Astrocyte of the spinal cord (primary cell): Measurements from ENCODE around the gene CBLC.

Experiments
- DNase-seq: peaks from one replicate; pipeline ENCODE4 v3.0.0; 2011; ENCODE audit warnings: low read depth, low spot score
- H3K4me3 ChIP-seq: 2 replicates; pipeline ENCODE4 v1.5.1; 2011; ENCODE audit warnings: low read depth, mild to moderate bottlenecking, low read length, moderate library complexity
- in situ Hi-C: cut with HindIII; loops from 2 replicates; pipeline ENCODE4 v1.10.0; 2017; ENCODE audit warnings: low sequenced_read_pairs
- TF ChIP-seq, protein P1 (sequence below): IDR thresholded peaks from 2 replicates; pipeline ENCODE4 v1.5.1; 2012; ENCODE audit warnings: low read depth, mild to moderate bottlenecking, low read length, inconsistent platforms

The CBLC gene

GRCh38 chr19:44785993-44786392 lies 8.3 kb downstream of the CBLC start:
- TF ChIP-seq, protein P1, sequence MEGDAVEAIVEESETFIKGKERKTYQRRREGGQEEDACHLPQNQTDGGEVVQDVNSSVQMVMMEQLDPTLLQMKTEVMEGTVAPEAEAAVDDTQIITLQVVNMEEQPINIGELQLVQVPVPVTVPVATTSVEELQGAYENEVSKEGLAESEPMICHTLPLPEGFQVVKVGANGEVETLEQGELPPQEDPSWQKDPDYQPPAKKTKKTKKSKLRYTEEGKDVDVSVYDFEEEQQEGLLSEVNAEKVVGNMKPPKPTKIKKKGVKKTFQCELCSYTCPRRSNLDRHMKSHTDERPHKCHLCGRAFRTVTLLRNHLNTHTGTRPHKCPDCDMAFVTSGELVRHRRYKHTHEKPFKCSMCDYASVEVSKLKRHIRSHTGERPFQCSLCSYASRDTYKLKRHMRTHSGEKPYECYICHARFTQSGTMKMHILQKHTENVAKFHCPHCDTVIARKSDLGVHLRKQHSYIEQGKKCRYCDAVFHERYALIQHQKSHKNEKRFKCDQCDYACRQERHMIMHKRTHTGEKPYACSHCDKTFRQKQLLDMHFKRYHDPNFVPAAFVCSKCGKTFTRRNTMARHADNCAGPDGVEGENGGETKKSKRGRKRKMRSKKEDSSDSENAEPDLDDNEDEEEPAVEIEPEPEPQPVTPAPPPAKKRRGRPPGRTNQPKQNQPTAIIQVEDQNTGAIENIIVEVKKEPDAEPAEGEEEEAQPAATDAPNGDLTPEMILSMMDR: no peak
- no peak overlapping the region for H3K4me3 ChIP-seq
- no peak for DNase-seq
- in situ Hi-C loops: no loop called here

DNA sequence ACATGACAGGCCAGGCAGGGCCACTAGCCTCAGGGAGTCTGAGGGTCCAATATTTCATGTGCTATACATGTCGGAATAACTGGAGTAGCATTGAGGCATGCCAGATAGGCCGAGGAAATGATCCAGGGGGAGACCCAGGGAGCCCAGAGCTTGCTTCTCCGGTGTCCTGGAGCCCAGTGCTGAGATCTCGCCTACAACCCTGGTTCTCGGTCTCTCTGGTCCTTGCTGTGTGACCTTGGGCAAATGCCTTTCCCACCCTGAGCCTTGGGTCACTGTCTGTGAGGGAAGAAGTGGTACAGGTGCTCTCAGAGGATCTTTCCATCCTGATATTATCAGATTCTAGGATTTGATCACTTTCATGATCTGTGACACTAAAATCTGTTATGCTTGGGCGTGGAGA lies 11.3 kb downstream of the CBLC start:
- TF ChIP-seq, protein P1: no peak
- no peak for DNase-seq
- no peak overlapping the region for H3K4me3 ChIP-seq
- in situ Hi-C loops: no loop called here

DNA sequence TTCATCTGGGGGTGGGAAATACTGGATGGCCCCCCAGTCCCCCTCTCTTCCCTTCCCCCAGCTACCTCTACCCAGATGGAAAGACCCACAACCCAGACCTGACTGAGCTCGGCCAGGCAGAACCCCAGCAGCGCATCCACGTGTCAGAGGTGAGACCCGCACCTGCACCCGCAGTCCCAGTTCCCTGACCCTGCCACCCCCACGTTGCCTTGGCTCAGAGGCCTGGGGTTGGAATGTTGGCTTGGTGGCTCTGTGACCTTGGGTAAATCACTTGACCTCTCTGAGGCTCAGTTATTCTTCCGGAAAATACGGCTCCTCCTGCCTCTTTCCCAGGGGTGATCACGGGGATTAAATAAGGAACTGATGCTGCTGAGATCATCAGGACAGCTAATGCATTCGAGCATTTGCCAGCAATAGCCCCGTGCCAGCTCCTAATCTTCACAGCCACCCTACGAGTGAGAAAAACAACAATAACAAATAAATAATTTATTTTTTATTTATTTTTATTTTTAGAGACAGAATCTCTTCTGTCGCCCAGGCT lies 12.3 kb downstream of the CBLC start:
- DNase-seq: no peak
- no peak overlapping the region for H3K4me3 ChIP-seq
- TF ChIP-seq, protein P1: no peak
- in situ Hi-C loops: no loop called here

DNA sequence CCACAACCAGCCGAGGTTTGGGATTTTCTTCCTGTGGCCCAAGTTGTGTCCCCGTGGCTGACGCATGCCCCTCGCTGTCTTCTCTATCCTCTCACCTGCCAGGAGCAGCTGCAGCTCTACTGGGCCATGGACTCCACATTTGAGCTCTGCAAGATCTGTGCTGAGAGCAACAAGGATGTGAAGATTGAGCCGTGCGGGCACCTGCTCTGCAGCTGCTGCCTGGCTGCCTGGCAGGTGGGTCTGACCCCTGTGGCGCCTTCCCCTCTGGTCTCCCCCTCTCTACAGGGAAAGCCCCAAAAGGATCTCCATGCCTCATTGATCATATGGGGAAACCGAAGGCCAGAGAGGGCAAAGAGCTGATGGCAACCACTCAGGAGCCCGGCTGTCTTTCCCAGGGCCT lies 14.6 kb downstream of the CBLC start:
- TF ChIP-seq, protein P1: no peak

DNA sequence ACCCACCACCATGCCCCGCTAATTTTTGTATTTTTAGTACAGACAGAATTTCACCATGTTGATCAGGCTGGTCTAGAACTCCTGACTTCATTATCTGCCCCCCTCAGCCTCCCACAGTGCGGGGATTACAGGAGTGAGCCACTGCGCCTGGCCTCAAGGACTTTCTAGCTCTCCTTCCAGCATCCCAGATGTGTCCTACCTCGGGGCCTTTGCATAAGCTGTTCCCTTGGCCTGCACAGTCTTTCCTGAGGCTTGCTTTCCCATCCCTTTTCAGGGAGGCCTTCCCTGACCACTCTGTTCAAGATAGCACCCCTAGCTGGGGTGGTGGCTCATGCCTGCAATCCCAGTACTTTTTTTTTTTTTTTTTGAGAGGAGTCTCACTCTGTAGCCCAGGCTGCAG lies 16.9 kb downstream of the CBLC start:
- in situ Hi-C loops: no loop called here
- TF ChIP-seq, protein P1: no peak

More for the DNA sequence above, 14.6 kb downstream of the CBLC start:
- in situ Hi-C loops: no loop called here
- no peak overlapping the region for H3K4me3 ChIP-seq
- DNase-seq: no peak

GRCh38 chr19:44795398-44795987 lies 17.8 kb downstream of the CBLC start:
- in situ Hi-C loops: no loop called here
- no peak for DNase-seq
- TF ChIP-seq, protein P1: no peak
- no peak overlapping the region for H3K4me3 ChIP-seq

More for the DNA sequence above, 16.9 kb downstream of the CBLC start:
- H3K4me3 ChIP-seq: no peak overlapping the region
- DNase-seq: no peak
